GM19035 (cell line): Measurements from ENCODE around the gene HK3.
"Not testable (repeated sequence)": the region's sequence is repeated elsewhere in the genome, so short reads cannot be mapped to it uniquely, and the experiment has no call there.

Experiments used
- ATAC-seq: cut with Tn5 transposase; IDR thresholded peaks from one replicate; pipeline ENCODE4 v1.9.1; 2021; ENCODE audit not compliant: unreplicated experiment

HK3 gene

DNA sequence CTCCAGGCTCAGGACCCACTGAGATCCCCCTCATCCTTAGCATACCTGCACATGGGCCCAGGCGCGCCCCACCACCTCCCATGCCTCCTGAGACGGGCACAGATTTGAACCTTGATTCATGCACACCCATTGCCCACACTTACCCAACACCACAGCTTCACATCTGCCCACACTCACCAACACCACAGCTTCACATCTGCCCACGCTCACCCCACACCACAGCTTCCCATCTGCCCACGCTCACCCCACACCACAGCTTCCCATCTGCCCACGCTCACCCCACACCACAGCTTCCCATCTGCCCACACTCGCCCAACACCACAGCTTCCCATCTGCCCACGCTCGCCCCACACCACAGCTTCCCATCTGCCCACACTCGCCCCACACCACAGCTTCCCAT, 28.5 kb downstream of the HK3 start:
- ATAC-seq: not testable (repeated sequence)

DNA sequence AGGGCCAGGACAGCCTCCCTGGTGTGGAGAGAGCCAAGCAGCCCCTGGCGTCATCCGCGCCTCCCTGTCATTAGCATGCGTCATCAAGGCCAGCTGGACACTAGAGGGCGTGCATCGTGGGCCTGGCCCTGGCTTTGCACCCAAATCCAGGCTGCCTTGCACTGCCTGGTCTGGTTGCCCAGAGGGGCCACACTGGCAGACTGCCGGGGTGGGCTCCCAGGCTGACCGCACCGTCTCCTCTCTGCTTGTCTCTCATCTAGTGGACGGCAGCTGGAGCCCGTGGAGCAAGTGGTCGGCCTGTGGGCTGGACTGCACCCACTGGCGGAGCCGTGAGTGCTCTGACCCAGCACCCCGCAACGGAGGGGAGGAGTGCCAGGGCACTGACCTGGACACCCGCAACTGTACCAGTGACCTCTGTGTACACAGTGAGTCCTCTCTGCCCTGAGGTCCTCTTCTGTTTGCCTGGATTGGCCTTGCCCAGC, 29.0 kb downstream of the HK3 start:
- ATAC-seq: no peak

DNA sequence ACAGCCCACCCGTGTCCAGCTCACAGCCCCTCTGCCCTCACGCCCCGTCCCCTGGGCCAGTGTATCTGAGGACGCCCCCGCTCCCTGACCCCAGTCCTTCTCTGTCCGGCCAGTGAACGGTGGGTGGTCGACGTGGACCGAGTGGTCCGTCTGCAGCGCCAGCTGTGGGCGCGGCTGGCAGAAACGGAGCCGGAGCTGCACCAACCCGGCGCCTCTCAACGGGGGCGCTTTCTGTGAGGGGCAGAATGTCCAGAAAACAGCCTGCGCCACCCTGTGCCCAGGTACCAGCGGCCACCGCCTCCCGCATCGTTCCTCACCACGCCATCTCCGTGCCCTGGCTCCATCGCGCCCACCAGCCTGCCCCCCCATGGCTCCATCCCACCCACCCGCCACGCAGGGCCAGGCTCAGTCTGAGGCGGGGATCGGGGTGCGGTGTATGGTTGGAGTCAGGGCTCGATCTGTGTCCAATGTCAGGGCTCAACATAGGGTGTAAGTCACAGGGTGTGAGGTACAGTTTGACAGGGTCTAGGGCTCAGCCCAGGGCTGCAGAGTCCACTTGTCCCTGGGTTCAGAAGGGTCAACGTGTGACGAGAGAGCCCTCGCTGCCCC, 29.5 kb downstream of the HK3 start:
- ATAC-seq: no peak

DNA sequence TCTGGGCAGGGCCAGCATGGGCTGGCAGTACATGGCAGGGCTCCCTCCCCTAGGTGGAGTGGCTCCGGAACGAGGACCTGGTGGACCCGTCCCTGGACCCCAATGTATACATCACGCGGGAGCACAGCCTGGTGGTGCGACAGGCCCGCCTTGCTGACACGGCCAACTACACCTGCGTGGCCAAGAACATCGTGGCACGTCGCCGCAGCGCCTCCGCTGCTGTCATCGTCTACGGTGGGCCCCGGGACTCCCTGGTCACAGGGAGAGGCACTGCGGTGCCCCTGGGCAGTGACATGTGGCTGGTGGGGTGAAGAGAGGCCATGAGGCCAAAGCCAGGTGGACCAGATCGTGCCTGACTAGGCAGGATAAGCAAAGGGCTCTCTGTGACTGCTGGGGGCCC, 30.4 kb downstream of the HK3 start:
- no peak for ATAC-seq

DNA sequence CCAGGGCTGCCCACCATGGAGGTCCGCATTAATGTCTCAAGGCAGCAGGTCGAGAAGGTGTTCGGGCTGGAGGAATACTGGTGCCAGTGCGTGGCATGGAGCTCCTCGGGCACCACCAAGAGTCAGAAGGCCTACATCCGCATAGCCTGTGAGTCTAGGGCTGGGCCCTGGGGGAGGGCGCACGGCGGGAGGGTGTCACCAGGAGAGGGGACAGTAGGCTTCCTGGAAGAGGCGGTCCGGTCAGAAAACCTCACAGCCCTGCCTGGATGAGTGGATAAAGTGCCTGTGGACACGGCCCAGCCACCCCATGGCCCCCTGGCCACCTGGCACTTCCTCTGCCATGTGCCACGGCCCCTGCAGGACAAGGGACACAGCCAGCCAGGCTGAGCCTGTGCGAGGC, 31.0 kb downstream of the HK3 start:
- no peak for ATAC-seq

DNA sequence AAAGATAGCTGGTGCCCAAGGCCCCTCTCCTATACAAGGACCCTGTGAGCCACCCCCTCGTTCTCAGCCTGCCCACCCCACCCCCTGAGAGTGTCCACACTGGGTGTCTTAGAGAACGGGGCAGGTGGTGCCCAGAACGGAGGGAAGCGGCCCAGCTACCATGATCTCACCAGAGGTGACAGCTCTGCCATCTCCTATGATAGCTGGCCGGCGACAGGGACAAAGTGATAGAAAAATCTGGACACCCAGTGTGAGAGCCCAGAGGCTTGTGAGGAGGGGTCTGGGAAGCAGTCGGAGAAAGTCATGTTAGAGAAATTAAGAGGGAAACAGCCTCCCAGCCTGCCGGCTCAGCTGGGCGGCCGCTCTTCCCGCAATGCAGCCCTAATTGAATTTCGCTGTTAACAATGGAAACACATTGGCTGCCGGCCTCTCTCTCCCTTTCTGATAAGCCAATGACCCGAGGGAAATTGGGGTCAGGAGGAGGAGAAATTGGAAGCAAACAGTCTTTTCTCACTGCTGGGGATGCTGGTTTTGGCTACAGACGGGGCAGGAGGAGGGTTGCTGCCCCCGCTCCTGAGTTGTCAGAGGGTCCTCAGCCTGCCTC, 32.3 kb downstream of the HK3 start:
- ATAC-seq: no peak

DNA sequence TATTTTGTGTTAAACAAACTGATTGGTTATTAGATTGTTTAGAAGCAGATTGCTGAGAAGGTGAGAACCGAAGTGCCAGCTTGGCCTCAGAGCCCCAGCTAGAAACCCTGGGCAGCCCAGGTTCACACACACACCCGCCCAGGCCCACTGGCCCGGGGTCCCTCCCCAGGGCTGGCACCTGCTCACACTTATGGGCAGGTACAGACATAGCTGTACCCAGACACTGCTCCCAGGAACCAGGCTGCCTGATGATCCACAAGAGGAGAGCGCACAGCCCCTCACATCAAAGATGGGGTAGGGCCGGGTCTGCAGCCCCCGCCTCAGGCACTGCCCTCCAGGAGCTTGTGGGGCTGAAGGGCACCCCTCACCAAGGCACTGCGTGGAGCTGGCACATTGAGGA, 33.2 kb downstream of the HK3 start:
- ATAC-seq: no peak

DNA sequence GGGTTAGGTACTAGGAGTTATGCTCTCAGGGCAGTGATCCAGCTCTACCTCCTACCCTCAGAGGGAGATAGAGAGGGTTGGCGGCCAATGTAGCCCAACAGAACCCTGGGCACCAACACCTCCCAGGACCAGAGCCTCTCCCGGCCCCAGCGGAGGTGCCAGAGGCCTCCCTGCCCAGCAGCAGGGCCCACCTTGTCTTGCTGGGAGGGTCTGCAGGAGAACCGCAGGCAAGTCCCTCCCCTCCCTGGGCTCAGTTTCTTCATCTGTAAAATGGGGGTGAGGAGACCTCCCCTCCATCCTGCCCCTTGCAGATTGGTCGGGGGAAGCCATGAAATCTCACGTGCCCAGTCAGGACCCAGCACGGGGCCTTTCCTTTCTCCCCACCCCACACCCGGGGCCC, 34.4 kb downstream of the HK3 start:
- no peak for ATAC-seq

DNA sequence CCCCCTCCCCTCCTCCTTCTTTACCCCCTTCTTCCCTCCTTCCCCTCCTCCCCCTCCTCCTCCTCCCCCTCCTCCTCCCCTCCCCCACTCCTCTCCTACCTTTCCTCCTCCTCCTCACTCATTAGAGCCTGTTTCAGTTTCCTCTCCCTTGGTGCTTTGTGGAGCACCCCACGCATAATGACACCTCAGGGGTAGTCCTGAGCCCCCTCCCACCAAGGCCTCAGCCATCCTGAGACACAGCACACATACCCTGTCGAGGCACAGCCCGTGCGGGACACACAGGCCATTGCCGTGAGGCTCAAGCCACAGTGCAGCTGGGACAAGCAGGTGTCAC, 35.4 kb downstream of the HK3 start:
- ATAC-seq: no peak

DNA sequence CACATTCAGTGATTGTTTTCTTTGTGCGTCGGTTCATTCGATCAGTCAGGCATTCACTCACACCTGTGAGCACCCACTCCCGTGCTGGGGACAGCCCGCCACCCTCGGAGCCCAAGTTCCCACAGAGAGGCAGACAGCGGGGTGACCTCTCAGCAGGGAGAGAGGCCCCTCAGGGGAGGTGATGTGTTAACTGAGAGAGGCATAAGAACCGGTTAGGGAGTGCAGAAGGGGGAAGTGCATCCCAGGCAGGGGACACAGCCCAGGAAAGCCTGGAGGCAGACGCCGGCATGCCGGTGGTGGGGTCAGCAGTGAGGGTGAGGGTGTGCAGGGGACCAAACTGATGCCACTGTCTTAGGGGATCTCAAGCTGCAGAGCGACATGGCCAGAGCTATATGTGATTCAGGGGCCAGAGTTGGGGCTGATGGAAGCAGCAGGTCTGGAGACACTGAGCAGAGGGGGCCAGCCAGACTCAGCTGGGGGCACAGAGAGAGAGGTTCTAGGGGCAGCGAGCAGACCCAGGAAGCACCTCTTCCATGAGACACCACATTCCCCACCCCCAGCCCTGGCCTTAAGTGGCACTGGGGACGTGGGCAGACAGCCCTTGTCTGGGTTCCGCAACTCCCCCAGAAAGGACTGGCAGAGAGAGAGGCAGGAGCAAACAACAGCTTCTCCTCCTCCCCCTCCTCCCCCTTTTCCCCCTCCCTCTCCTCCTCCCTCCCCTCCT, 35.9 kb downstream of the HK3 start:
- no peak for ATAC-seq

DNA sequence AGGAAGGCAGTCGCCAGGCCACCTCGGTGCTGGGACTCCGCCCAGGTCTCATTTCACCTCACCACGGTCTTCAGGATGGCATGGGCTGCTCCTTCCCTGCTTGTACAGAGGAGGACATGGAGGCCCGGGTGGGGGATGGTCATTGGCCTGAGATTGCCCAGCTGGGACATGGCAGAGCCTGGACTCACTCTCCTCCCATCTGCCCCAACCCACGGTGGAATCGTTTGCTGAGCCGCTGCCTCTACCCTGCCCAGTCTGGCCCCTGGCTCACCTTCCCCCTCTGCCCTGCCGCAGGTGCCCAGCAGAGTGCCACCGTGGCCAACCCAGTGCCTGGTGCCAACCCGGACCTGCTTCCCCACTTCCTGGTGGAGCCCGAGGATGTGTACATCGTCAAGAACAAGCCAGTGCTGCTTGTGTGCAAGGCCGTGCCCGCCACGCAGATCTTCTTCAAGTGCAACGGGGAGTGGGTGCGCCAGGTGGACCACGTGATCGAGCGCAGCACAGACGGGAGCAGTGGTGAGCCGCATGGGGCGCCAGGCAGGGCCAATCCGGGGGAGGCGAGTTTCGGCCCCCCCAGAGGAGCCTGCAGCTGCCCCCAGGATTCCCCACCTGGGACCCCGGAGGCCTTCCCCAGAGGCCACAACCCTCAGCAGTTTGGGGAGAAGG, 36.7 kb downstream of the HK3 start:
- ATAC-seq: no peak

DNA sequence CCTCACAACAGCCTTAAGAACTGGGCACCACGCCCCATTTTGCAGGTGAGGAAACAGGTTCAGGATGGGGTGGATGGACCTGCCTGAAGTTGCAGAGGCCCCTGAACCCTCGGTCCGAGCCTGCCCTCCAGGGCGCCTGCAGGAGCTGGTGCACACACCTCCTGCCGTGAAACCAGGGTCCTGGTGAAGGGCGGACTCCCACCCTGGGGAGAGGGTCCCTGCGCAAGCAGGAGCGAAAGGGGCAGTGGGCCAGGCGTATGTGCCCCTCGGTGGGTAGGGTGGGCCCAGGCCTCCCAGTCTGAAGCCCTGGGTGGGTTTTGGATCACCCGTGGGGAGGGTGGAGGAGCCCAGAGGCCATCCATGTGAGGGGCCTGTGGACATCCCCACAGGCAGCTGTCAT, 37.9 kb downstream of the HK3 start:
- no peak for ATAC-seq

DNA sequence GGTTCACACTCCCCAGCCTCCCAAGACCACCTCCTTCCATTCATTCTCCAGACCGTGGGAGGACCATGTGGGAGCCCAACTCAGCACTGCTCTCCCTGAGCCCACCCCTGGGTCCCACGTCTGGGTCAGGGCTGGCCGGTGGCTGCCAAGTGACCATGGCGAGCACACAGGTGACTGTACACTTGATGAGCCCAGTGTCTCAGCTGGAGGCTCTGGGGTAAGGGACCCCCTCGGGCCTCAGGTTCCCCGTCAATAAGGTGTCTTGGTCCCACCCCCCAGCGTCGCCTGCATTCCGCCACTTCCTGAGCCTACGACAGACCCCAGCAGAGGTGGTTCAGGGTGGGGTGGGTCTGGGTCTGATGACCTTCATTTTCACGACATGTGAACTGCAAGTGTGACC, 38.8 kb downstream of the HK3 start:
- ATAC-seq: no peak

DNA sequence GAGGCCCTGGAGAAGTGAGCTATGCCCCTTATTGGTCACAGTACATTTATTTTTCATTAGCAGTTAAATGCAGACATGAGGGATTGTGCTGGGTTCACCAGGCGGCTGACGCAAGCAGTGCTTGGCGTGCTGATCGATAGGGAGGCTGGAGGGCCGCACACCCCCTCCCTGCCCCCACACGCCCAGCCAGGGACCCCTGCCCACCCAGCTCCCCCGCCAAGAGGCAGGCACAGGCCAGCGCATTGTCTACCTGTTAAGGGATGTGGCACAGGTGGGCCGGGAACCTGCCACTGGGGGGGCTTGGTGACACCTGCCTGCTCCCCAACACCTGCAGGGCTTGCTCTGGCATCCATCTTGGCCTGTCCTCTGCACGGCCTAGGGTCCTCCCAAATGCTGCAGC, 39.2 kb downstream of the HK3 start:
- ATAC-seq: no peak

DNA sequence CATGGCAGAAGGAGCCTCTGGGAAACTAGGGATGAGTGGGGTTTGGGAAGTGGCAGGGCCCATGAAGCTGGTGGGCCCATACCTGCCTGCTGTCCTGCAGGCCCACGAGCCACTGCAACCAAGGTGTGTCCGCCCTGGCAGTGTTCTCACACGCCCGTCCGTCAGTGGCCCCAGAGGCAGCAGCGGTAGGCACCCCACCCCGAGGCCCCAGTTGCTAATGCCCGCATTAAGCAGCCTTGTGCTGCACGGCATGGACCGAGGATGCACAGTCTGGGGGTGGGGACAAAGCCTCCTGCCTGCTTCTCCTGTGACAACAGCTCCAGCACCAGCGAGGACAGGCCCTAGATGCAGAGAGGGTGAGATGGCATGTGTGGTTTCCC, 41.3 kb downstream of the HK3 start:
- ATAC-seq: no peak

DNA sequence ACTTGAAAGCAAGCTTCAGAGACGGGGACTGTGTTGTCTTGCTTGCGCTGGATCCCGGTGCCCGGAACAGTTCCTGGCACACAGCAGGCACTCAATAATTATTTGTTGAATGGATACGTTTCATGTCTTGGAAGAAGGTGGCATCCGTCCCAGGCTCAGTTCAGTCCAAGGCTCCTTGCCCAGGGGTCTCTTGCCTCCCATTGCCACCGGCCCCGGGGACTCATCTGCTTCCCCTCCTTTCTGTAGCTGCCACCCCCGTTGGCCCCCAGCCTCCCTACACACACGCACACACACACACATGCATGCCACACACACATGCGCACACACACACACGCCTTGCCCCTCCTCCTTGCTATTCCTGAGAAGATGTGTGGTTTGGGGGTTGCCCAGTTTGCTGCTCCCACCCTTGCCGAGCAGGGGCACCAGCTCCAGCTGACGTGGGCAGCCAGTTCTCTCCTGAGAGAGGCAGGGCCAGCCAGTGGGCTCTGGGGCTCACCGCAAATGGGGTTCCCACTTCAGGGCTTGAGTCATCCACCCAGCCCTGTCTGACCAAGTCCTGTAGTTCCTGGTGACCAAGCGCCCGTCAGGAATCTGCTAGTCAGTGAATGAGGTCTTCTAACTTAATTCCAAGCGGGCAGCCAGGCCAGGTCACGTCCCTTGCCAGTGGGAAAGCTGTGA, 41.8 kb downstream of the HK3 start:
- ATAC-seq: no peak

DNA sequence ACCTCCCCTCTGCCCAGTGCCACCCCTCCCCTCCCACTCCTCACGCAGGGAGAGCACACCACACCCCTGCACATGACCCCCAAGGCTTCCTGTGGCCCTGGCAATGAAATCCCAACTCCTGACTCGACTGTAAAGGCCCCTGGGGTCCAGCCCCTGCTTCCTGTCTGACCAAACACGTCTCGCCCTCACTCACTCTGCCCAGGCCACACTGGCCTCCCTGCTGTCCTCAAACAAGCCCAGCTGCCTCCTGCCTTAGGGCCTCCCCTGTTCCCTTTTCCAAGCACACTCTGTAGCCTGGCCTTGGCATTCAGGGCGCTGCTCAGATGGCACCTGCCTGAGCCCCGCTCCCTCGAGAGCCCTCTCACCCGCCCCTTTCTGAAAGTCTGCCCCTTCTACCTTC, 42.4 kb downstream of the HK3 start:
- no peak for ATAC-seq

DNA sequence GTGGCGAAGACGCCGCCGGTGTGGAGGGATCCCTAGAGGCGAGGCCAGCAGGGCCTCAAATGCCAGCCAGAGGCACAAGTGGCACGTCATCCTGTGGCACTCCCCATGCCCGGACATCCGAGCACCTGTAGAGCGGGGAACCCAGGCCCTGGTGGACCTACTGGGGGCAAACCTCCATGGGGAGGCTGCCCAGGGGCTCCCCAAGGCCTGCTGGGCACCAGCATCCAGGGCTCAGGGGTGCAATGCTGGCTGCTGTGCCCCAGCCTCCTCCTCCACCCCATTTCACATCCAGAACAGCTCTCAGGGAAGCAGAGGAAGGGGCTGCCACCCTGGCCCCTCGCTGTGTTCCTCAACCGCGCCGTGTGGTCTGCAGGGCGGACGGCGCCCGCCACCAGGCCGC, 43.5 kb downstream of the HK3 start:
- ATAC-seq: no peak

DNA sequence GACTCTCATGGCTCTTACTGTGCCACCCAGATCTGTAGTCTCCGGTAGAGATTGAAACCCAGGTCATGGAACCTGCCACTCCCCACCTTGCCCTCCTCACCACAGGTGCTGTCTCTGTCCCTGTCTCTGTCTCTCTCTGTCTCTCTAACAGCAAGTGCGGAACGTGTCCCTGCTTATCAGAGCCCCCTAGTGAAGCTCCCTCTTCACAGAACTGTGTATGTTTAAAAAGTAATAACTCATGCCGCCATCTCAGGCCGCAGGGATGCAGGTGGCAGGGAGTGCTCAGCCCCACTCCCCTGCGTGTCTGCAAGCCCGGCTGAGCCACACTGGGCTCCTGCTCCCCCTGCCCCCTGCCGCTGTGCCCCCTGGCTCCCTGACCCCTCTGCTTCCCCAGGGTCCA, 45.0 kb downstream of the HK3 start:
- no peak for ATAC-seq

DNA sequence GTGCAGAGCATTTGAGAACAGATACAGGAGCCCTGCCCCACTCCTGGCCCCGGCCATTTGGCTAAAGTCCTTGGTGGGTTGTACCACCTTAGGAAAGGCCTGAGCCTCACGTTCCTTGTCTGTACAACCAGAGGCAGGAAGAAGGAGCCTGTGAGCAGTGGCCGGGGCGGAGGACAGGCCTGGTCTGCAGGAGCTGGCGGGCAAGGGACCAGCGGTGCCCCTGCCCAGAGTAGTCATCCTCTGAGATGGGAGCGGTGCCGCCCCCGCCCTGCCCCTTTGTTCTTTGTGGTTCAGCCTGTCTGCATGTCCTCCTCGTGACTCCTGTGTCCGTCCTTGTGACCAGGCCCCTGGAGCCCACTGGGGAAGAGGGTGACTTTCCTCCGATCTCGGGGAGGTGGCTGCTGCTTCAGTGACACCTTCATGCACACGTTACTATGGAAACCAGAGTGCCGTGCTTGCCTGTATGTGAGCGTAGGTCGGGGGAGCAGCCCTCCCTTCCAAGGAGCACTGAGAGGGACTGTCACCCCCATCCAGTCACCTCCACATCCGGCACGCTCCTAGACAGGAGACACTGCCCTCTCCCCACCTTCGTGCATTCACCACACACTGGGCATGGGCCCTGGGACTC, 45.9 kb downstream of the HK3 start:
- no peak for ATAC-seq
